GM19397 (cell line): ENCODE data around the gene SRSF9.

ENCODE experiments used
- ATAC-seq: cut with Tn5 transposase; IDR thresholded peaks from one replicate; pipeline ENCODE4 v1.9.1; 2021; ENCODE audit warnings: mild to moderate bottlenecking, moderate library complexity; ENCODE audit not compliant: unreplicated experiment

Gene SRSF9

DNA sequence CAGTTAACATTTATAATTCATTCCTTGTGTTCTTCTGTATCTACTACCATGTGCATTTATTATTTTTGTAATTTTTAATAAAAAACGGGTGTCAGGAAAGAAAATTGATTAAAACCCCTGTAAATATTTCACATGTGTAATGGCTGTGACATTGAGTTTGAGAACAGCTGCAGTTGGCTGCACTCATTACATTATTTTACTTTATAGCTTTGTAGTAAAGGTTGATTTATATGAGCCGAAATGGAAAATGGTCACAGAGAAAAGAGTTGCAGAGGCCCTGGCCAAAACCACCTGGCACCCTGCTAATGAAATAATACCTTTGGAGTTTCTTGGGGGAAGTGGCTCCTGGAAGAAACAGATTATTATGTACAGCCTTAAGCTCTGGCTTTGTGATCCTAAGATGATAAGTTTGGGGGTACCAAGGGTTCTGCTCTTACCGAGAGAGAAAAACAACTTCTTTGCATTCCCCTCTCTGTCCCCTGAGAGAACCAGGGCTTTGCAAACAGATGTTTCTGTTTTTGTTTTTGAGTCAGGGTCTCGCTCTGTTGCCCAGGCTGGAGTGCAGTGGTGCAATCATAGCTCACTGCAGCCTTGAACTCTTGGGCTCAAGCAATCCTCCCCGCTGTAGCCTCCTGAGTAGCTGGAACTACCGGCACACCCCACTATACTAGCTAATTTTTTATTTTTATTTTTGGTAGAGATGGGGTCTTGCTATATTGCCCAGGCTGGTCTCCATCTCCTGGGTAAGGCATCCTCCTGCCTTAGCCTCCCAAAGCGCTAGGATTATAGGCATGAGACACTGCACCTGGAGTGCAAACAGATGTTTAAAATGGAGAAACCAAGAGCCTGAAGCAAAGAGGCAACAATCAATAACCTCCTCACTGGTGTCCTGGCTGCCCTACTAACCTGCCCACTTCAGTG lies 16.7 kb upstream of the SRSF9 start:
- no peak for ATAC-seq

DNA sequence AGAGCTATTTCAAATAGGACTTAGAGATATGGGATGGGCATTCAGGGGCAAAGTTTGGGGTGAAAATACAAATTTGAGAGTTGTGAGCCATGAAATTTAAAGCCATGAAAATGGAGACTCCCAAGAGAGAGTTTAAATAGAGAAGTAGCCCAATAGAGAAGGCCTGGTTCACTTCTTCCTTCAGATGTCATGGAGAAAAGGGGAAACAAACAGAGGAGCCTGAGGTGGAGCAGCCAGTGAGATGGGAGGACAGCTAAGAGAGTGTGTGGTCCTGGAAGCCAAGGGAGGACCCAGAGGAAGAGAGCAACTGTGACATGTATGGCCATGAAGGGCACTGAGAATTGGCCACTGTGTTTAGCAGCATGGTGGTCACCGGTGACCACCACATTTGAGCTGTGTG lies 14.1 kb upstream of the SRSF9 start:
- no peak for ATAC-seq

DNA sequence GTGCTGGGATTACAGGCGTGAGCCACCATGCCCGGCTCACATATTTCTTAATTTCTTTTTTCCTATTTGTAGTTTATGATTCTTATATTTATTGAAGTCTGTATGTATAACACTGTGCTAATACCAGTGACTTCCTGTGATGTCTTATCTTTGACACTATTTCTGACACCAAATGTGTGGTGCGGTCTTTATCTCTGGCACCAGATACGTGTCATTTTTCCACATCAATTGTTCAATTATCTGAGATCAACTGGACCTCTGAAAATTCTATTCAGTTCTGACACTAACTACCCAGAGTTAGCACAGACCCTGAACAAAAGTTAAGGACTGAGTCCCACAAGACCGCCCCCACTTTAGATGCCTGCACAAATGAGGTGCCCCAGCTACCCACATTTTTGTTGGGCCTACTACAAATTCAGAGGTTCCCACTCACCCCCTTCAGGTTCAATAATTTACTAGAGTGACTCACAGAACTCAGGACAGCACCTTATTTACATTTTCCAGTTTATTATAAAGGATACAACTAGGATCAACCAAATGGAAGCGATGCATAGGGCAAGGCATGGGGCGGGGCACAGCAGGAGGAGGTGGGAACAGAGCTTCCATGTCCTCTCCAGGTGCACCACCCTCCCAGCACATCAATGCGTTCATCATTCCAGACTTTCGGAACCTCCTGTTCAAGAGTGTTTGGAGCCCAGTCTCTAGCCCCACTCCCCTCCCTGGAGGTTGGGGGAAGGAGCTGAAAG lies 11.6 kb upstream of the SRSF9 start:
- no peak for ATAC-seq

DNA sequence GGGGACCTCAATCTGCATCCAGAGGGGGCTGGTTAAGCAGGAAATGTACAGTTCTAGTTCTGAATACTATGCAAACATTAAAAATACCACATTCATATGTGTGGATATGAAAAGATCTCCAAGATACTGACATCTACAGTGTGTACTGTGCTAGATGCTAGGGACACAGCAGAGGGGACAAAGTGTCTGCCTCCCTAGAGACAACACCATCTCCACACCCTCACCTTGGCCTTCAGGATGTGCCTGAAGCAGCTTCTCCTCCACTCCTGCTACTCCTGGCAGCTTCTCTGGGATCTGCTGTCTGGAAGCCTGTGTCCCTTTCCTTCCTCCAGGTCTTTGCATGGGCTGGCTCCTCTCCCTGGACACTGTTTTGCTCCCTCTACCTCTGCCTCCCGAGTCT lies 10.7 kb upstream of the SRSF9 start:
- ATAC-seq, result no peak

DNA sequence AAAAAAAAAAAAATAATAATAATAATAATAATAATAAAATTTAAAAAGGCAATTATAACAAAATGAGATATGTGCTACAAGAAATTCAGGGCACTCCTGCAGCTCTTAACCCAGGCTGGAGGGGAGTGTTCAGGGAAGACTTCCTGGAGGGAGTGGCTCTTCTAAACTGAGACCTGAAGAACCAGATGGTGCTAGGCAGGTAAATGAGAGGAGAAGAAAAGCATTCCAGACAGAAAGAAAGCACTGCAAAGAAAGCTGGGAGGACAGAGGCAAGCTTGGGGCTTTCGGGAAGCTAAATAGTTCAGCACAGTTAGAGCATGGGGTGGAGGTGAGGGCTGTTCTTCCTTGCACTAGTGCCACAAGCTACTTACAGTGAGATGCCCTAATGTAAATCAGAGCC lies 9.9 kb upstream of the SRSF9 start:
- no peak for ATAC-seq

DNA sequence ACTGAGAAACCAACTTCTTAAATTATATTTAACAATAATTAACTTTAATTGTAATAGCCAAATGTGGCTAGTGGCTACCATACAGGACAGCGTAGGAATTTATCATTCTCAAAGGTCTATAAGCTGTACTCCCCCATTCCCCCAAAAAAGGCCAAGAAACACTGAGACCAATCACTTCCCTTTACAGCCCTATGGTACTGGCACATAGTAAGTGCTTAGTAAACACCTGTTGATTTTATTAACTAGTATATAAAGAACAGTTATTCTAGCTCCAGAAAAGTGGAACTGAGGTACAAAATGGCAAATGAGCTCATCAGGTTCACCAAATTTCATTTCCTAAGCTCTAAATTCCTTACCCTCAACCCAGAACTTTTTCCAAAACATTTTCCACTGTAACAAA lies 6.1 kb upstream of the SRSF9 start:
- ATAC-seq, result no peak

DNA sequence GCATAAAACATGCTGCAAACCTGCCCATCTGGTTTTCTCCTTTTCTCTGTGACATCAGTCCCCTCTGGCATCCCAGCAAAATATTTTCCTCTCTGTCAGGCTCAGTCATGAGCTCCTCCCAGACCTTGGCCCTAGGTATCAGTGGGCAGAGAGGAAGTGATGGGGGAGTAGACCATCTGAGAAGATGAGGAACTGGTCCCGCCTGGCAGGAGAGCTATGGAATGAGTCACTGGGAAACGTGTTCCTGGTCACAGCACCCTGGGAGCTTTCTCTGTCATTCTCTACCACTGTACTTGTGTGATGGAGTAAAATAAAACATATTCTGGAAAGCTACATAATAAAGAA lies 5.0 kb upstream of the SRSF9 start:
- no peak for ATAC-seq

DNA sequence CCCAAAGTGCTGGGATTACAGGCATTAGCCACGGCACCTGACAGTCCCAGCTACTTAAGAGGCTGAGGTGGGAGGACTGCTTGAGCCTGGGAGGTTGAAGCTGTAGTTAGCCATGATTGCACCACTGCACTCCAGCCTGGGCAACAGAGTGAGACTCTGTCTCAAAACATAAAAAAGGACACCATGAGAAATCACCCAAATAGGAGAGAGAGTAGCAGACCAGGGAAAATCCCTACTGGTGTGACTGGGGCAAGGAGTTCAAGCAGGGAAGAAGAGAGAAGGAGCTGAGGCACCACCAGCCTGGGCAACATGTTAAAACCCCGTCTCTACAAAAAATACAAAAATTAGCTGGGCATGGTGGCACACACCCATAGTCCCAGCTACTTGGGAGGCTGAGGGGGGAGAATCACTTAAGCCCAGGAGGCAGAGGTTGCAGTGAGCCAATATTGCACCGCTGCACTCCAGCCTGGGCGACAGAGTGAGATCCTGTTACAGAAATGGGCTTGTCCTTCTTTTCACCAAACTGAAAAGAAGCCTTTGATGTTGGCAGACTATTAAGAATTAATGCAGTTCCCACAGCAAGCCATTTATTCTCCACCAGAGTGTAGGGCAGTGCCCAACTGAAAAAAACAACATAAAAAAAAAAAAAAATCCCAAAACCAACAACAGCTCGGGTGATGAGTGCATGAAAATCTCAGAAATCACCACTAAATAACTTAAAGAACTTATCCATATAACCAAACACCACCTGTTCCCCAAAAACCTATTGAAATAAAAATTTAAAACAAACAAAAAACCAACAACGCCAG lies 4.5 kb upstream of the SRSF9 start:
- no peak for ATAC-seq

DNA sequence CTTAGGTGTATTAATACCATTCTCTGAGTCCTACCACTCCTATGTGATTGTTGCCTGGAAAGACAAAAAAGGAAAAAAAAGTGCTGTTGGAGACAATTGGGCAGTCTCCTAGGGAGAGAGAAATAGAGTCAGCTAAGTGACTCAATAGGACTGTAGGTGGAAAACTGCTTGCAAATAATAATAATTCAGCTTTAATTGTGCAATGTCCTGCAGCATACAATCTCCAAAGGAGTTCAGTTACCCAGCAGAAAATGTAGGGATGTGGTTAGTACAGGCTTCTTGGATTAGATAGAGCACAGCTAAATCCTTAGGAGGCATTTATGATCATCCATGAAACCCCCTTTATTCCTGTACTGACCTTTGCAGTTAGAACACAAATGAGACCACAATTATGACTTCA lies 3.0 kb upstream of the SRSF9 start:
- ATAC-seq, result no peak

DNA sequence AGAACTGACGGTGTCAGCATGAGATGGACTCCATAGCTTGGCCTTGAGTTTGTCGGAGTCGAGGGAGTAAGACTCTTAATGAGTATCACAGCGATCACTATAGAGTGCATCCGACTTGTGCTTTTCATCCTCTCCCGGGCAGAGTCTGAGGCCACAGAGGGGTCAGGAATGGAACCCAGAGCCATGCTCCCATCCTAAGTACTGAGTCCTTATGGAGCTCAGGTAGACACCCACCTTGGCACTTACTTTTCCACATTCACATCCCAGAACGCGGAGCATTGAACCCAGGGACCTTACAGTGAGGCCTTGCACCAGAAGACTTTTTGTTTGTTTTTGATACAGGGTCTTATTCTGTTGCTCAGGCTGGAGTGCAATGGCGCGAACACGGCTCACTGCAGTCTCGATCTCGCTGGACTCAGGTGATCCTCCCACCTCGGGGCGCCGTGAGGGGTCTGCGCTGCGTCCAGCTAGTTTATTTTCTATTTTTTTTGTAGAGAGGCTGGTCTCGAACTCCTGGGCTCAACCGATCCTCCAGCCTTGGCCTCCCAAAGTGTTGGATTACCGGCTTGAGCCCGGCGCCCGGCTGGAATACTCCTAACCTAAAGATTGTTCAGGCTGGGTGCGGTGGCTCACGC lies 719 bp upstream of the SRSF9 start:
- ATAC-seq, result peak; percentile 24

DNA sequence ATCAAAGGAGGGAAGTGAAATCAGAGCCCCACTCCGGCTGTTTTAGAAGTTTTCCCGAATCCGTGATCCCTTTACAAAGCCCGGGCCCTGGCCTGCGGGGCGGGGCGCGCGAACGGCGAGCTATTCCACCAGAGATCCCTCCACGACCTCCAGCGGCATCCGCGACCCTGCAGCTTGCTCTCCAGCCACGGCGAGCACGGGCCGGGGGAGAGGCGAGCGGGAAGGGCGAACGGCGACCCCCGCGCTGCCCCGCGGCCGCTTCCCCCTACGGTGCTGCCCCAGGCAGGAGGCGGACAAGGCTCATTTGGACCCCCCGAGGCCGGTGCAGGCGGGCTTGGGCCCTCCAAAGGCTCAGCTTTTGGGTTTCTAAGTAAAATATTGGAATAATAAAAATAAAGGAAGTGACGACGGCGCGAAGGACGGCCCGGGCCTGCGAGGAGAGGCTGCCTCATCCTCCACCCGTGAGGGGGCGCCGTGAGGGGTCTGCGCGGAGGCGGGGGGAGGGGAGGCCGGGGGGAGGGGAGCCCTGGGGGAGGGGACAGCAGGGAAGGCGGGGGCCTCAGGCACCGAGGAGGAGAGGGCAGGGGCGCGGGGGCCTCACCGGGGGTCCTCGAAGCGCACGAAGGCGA lies 613 bp downstream of the SRSF9 start:
- peak; percentile 33 for ATAC-seq

DNA sequence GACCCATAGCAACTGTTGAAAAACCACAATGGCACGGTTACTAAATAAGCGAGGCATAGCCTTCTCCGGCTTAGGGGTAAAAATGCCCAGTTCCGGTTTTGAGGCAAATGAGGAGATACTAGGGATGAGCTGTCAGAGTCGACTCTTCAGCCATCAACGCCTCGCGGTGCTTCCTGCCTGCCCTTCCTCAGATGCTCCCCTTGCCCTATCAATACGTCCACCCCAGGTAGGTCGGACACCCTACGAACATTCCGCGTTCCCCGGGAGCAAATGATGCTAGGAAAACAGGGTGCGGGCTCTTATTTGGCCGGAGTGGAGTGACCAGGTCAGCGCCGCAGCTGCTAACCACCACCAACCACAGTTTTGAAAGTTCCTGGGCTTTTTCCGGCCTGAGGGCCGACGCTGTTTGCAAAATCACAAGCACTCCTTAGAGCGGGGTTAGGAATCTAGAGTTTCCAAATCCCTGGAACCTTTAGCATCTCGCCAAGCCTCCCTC lies 1.2 kb downstream of the SRSF9 start:
- no peak for ATAC-seq

DNA sequence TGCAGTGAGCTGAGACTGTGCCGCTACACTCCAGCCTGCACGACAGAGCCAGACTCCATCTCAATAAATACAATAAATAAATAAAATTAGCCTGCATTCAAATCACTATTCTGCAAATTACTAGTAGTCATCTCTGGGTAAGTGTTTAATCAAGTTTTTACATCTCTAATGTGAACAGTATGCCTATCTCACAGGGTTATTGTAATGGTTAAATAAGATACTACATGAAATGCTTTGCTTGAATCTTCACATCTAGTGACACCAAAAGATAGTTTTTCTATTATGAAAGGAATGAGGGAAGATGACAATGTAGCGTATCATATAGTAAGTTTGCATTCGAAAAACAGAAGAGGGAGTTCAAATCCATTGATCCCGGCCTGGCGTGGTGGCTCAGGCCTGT lies 2.1 kb downstream of the SRSF9 start:
- ATAC-seq, result no peak

DNA sequence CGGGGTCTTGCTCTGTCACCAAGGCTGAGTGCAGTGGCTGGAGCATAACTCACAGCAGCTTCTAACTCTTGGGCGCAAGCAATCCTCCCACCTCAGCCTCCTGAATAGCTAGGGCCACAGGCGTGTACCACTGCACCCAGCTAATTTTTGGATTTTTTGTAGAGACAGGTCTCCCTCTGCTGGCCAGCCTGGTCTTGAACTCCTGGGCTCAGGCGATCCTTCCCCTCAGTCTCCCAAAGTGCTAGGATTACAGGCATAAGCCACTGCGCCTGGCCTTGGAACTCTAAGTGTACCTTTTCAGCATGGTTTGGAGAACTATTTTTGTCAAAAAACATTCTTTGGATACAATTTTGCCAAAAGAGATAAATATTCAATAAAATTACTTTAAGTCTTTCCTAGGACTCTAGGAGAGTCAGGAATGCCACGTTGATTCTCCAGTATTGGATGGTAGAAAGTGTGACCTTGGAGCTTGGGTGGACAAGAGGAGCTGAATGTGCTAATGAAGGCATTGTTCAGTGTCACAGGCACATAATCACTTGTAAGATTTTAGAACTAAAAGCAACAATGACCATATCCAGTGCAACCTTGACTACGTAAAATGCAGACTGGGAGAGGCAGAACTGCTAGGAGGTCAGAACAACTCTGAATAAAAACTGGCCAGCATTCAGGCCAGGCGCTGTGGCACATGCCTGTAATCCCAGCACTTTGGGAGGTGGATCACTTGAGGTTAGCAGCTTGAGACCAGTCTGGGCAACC lies 2.8 kb downstream of the SRSF9 start:
- ATAC-seq, result no peak

DNA sequence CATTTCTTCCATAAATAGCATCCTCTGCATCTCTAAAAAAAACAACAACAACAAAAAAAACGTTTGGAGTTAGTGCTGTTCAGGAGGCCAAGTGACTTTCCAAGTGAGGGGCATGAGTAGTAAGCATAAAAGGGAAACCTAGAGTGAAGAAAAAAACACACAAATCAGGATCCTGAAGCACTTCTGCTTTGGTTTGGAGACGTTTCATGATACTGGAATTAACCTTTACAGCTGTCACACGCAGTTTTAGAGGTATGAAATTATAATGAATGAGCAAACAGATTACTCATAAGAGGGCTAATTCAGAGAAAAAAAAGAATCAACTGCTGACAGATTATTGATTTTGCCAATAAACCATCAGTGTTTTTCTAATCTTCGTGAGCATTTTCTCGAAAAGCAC lies 3.8 kb downstream of the SRSF9 start:
- ATAC-seq, result no peak

DNA sequence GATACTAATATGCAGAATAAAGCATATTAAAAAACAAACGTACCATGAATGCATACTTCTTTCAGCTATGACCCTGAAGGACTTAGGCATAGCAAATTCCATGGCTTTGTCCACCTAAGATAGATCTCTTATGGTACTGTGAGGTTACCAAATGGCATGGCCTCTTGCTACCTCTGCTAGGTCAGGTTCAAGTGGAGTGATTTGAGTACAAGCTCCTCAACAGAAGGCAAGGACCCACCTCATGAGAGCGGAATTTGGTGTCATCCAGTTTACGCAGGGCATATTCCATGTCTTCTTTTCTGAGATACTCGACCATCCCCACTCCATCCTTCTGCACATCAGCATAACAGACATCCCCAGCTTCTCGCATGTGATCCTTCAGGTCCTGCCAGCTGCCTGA lies 5.8 kb downstream of the SRSF9 start:
- ATAC-seq, result no peak

DNA sequence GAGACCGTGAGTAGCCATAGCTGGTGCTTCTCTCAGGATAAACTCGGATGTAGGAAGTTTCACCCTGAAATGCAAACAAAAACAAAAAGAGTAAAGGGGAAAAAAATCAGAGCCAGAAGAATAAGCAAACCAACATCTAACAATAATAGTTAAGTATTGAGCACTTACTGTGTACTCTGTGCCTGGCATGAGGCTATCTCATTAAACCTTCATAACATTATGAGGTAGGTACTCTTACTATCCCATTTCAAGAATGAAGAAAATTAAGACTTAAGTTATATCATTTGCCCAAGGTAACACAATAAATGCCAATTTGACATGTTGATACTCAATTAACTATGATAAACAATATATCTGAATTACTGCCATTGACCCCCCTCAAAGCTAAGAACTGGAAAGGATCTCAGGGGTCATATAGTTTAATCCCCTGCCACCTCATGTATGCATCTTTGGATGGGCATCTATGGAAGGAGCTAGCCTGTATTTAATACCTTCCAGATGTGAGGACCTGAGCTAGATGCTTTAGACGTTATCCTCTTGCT lies 7.4 kb downstream of the SRSF9 start:
- ATAC-seq, result no peak

DNA sequence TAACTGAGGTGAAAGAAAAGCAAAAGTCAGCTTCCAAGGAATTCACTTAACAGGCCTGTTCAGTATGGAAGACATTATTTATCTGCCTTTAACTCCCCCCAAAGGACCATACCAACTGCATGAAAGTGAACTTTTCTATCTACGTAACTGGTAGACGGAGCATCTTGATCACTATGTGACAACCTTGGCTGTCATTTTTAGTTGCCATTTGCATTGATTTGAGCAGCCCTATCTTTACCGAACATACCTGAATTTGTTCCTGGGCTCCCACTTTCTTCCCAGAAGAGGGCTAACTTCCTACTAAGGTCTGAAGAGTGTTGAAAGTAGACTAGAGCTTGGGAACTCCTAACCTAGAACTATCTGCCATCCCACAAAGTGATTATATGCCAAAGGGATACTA lies 9.4 kb downstream of the SRSF9 start:
- no peak for ATAC-seq

DNA sequence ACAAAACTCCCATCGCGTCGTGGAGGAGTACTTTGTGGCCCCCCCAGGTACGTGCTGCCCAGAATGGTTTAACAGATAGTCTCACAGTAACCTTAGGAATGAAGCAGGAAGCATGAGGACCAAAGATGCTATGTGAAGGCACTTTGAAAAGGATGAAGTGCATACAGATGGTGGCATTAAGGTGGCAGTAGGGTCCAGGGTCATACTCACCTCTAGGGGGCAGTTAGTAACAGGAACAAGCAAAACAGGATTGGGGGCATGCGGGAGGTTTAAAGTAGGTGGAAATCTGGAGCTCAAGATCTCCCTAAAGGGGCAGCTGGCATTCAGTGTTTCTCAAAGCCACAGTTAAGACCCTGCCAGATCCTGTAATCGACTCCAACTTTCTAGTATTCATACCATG lies 12.4 kb downstream of the SRSF9 start:
- ATAC-seq, result no peak
